ENCODE measurements around the gene WBP1L.

The WBP1L gene

GRCh38 chr10:102832987-102833386, 89.2 kb downstream of the WBP1L start (continued):
- TF ChIP-seq ZNF391 (tag by site-specific recombination; IDR thresholded peaks at IDR 0.05; ENCODE audit: borderline replicate concordance, low read depth) (no peak), GLI2 (tag by site-specific recombination; IDR thresholded peaks at IDR 0.05; ENCODE audit: borderline replicate concordance, low read depth) (no peak), ZNF596 (tag by site-specific recombination; IDR thresholded peaks at IDR 0.05) (no peak), ZNF585B (tag by site-specific recombination; IDR thresholded peaks at IDR 0.05) (no peak), ZNF280D (tag by site-specific recombination; IDR thresholded peaks at IDR 0.05) (no peak), SALL2 (tag by site-specific recombination; IDR thresholded peaks at IDR 0.05; ENCODE audit: borderline replicate concordance) (no peak), ZBTB48 (tag by site-specific recombination; IDR thresholded peaks at IDR 0.05) (no peak), ZNF311 (tag by site-specific recombination; IDR thresholded peaks at IDR 0.05; ENCODE audit: borderline replicate concordance) (no peak), ZNF223 (tag by site-specific recombination; IDR thresholded peaks at IDR 0.05) (no peak), ZNF837 (tag by site-specific recombination; IDR thresholded peaks at IDR 0.05) (no peak), ZBTB21 (tag by site-specific recombination; IDR thresholded peaks at IDR 0.05) (no peak), ZNF549 (tag by site-specific recombination; IDR thresholded peaks at IDR 0.05) (no peak)

GRCh38 chr10:102834143-102834542, 90.4 kb downstream of the WBP1L start:
- Histone ChIP-seq H3K9me3 (ENCODE audit: control insufficient read depth, insufficient read depth, low read depth, low read length) (no peaks in the 10 kb centered on the region), H3K27ac (ENCODE audit: extremely low read depth, low read depth, low read length) (no peak overlapping the region), H3K36me3 (ENCODE audit: control insufficient read depth in 2 of 2, insufficient read depth in 1 of 2, low read length in 2 of 2) (no peaks in the 10 kb centered on the region), H3K4me3 (ENCODE audit: low read depth, low read length) (no peak overlapping the region), H3K4me1 (ENCODE audit: control insufficient read depth, insufficient read depth, low read length) (peaks cover 6% of the 10 kb centered on the region; the same call in 1 of the 2 replicates)
- CTCF ChIA-PET: interaction anchor here (0.6 to 6.2 kb wide), 14 partner anchors 13 to 661 kb away, joined by 3 to 112 read pairs (median 4); partner anchors contain the start of gene CNNM2
- TF ChIP-seq ZNF830 (tag by site-specific recombination; IDR thresholded peaks at IDR 0.05; ENCODE audit: low read depth): no peak
- TF ChIP-seq ZBTB26 (tag by site-specific recombination; optimal IDR thresholded peaks at IDR 0.05): no peak
- TF ChIP-seq ZNF138 (tag by site-specific recombination; IDR thresholded peaks at IDR 0.05; ENCODE audit: borderline replicate concordance): no peak
- TF ChIP-seq ZBTB7A (tag by site-specific recombination; IDR thresholded peaks at IDR 0.05; ENCODE audit: low read depth): no peak
- no peak for TF ChIP-seq ZNF658 (tag by site-specific recombination; IDR thresholded peaks at IDR 0.05)
- no peak for TF ChIP-seq ZBTB11 (tag by site-specific recombination; conservative IDR thresholded peaks at IDR 0.05; ENCODE audit: low read depth)
- TF ChIP-seq ZFP3 (tag by site-specific recombination; IDR thresholded peaks at IDR 0.05; ENCODE audit: low read depth): no peak
- TF ChIP-seq ZNF521 (tag by site-specific recombination; IDR thresholded peaks at IDR 0.05): no peak
- TF ChIP-seq ZXDB (tag by site-specific recombination; IDR thresholded peaks at IDR 0.05): no peak
- TF ChIP-seq ZNF707 (tag by site-specific recombination; IDR thresholded peaks at IDR 0.05): no peak
- TF ChIP-seq ZNF629 (tag by site-specific recombination; IDR thresholded peaks at IDR 0.05): no peak
- TF ChIP-seq HOXC10 (CRISPR knock-in tag; IDR thresholded peaks at IDR 0.05): no peak
- TF ChIP-seq ZNF792 (tag by site-specific recombination; IDR thresholded peaks at IDR 0.05): no peak
- TF ChIP-seq ZNF596 (tag by site-specific recombination; IDR thresholded peaks at IDR 0.05): no peak
- no peak for TF ChIP-seq MZF1 (tag by site-specific recombination; IDR thresholded peaks at IDR 0.05; ENCODE audit: borderline replicate concordance)
- no peak for TF ChIP-seq HIC1 (tag by site-specific recombination; IDR thresholded peaks at IDR 0.05)
- POLR2A ChIA-PET: no interaction called here
